ENCODE results near the gene HPDL.
"Not testable (repeated sequence)": the region's sequence is repeated elsewhere in the genome, so short reads cannot be mapped to it uniquely, and the experiment has no call there.

HPDL gene

DNA sequence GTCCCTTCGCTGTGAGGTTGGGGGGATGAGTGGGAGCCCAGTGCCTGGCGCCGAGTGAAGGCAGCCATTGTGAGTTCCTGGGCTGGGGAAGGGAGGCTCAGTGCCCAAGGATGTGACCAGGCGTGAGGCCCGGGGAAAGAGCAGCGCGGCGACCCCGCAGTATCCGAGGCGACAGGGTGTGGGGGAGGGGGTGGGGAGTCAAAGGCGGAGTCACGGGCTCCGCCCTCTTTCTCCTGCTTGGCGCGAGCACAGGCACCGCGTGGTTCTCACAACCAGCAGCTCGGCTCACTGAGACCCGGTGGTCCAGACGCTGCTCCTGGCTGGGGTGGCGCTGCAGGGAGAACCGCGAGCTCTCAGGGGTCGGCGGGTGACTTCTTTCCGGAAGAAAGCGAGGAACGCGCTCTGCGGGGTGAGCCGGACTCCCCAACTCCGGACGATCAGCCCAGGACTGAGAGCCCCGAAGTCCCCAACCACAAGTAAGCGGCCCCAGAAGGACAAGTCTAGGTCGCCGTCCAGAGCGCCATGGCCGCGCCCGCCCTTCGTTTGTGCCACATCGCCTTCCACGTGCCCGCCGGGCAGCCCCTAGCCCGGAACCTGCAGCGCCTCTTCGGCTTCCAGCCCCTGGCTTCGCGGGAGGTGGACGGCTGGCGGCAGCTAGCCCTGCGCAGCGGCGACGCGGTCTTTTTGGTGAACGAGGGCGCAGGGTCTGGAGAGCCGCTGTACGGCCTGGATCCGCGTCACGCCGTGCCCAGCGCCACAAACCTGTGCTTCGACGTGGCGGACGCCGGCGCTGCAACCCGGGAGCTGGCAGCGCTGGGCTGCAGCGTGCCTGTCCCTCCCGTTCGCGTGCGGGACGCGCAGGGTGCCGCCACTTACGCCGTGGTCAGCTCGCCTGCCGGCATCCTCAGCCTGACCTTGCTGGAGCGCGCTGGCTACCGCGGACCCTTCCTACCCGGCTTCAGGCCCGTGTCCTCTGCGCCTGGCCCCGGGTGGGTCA lies at the start of gene HPDL:
Gene HPDL (plus strand): TSS at position 269 of the 997 bp plus-strand sequence. CDS start 254 bp downstream, at position 523.
- FAIRE-seq: no peak
- no peak for DNase-seq (ENCODE audit: low spot score)

DNA sequence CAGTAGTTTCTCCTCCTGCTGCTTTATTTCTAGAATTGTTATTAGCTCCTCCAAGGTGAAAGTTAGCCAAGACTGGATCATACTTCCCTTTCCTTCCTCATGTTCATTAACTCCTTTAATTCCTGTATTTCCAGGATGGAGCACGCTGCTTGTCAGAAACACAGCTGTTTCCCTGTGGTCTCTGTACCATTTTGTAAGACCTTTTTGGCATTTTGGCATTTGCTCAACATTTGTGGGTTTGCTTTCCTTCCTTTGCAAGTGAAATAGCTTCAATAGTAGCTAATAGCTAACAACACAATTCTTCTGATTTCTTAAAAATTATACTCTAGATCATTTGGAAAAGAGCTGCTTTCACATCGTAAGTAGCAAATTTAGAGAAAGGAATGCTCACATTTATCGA lies 44.3 kb upstream of the HPDL start:
- FAIRE-seq (no peak), DNase-seq (ENCODE audit: low spot score) (no peak)

DNA sequence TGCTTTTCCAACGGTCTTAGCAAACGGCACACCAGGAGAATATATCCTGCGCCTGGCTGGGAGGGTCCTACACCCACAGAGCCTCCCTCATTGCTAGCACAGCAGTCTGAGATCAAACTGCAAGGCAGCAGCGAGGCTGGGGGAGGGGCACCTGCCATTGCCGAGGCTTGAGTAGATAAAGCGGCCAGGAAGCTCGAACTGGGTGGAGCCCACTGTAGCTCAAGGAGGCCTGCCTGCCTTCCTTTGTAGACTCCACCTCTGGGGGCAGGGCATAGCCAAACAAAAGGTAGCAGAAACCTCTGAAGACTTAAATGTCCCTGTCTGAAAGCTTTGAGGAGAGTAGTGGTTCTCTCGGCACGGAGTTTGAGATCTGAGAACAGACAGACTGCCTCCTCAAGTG lies 41.8 kb upstream of the HPDL start:
- DNase-seq (ENCODE audit: low spot score); FAIRE-seq: not testable (repeated sequence)

DNA sequence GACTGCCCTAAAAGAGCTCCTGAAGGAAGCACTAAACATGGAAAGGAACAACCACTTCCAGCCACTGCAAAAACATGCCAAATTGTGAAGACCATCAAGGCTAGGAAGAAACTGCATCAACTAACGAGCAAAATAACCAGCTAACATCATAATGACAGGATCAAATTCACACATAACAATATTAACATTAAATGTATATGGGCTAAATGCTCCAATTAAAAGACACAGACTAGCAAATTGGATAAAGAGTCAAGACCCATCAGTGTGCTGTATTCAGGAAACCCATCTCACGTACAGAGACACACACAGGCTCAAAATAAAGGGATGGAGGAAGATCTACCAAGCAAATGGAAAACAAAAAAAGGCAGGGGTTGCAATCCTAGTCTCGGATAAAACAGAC lies 40.2 kb upstream of the HPDL start:
- FAIRE-seq; DNase-seq (ENCODE audit: low spot score): not testable (repeated sequence)

DNA sequence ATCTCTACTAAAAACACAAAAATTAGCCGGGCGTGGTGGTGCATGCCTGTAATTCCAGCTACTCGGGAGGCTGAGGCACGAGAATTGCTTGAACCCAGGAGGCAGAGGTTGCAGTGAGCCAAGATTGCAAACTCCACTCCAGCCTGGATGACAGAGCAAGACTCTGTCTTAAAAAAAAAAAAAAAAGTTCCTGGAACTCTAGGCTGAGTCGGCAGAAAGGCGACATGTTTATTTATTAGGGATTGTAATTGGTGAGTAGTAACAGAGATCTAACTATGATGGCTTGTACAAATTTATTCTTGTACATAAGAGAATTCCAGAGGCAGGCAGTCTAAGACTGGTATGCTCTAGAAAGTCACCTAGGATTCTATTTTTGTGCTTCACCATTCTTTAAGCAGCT lies 35.7 kb upstream of the HPDL start:
- not testable (repeated sequence) for DNase-seq (ENCODE audit: low spot score); FAIRE-seq

DNA sequence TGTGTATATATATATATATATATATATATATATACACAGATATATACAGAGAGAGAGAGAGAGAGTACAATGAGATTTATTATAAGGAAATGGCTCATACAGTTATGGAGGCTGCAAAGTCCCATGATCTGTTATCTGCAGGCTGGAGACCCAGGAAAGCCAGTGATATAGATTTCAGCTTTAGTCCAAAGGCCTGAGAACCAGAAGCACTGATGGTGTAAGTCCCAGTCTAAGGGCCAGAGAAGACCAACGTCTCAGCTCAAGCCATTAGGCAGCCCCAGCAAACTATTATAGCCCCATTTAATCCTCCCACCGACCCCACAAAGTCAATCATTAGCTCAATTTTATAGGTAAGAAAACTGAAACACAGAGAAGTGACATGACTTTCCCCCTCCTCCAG lies 35.0 kb upstream of the HPDL start:
- no peak for DNase-seq (ENCODE audit: low spot score)
- FAIRE-seq: no peak

DNA sequence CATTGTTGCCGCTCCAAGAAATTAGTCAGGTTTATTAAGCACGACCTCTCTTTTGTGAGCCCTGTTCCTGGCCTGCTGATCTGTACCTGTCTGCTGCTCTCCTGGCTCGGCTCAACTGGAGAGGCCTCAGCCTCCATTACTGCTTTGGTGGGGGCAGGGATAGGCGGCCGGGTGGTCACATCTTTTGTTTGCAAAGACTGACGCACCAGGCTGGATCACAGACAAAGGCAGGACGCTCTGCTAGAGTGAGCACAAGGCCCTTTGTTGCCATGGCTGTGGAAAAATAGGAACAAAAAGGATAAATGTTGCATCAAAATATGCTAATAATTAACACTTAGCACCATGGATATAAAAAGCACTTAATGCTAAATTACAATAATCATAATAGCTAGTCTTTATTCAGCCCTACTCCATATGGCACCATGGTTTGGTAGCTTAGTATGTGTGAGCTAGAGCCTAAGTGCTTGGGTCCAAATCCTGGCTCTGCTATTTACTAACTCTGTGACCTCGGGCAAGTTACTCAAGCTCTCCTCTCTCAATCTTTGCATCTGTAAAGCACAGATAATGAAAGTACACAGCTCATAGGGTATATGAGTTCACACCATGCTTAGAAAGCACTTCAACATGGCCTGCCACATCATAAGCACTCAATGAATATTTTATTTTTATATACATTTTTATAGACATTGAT lies 28.9 kb upstream of the HPDL start:
- no peak for FAIRE-seq
- no peak for DNase-seq (ENCODE audit: low spot score)

DNA sequence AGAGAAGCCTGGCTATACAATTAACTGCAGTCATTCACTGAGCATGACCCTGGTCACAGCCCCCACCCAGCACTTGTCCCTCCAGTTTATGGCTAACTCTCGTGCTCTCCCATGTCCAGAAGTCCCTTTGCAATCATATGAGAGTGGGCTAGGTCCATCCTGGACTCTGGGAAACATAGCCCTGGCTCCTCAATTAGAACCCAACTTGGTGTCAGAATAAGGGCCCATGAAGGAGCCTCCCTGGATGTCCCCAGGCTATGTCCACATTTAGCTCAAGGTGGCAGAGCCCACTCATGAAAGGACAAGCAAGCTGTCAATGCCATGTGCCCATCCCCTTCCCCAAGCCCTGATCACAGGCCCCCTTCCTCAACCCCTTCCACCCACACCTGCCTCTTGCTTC lies 27.4 kb upstream of the HPDL start:
- no peak for DNase-seq (ENCODE audit: low spot score)
- no peak for FAIRE-seq

DNA sequence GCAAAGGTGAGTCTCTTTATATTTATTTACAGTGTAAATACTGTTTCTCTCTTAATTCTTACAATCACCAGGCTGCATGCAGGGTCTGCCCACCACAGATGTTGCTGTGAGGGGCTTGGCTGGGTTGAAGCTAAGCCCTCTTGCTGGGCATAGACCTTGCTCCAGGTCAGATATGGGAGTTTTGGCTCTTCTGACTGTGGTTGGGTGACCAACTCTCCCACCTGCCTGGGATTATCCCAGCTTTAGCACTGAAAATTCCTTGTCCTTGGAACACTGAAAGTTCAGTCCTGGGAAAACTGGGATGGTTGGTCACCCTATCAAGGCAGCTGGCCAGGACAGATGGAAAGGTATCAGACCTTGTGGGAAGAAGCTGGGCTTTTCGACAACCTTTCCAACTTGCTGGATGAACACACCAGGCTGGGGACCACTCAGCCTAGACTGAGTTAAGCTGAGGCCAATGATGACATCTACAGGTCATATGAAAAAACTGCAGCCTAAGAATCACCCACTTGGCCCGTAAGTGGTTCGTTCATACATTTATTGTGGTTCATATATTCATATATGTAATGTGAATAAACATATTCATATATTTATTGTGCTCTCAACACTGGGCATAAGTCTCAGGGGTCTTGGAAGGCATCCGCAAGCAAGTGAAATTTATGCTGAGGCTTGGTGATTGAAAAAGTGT lies 26.6 kb upstream of the HPDL start:
- DNase-seq (ENCODE audit: low spot score): peak; percentile 74
- peak; percentile 82 for FAIRE-seq

DNA sequence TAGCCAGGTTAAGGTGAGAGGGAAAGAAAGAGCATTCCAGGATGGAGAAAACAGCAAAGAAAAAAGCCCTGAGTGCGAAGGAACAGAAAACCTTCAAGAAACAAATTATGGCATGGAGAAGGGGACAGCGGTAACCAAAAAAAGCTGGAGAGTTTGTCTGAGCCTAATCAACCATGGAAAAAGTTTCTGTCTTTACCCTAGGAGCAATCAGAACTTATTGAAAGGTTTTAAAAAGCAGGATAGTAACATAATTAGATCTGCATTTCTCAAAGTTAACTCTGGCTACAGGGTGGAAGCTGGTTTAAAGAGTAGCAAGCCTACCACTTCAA lies 26.1 kb upstream of the HPDL start:
- FAIRE-seq: no peak
- no peak for DNase-seq (ENCODE audit: low spot score)

DNA sequence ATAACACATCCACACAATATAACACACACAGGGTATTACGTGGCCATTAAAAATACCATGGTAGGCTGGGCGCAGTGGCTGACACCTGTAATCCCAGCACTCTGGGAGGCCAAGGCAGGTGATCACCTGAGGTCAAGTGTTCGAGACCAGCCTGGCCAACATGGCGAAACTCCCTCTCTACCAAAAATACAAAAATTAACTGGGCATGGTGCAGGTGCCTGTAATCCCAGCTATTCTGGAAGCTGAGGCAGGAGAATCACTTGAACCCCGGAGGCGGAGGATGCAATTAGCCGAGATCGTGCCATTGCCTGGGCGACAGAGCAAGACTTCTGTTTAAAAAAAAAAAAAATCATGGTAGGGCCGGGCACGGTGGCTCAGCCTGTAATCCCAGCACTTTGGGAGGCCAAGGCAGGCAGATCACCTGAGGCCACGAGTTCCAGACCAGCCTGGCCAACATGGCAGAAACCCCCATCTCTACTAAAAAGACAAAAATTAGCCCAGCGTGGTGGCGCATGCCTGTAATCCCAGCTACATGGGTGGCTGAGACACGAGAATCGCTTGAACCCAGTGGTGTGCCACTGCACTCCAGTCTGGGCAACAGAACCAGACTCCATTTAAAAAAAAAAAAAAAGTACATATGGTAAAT lies 24.1 kb upstream of the HPDL start:
- DNase-seq (ENCODE audit: low spot score): no peak

DNA sequence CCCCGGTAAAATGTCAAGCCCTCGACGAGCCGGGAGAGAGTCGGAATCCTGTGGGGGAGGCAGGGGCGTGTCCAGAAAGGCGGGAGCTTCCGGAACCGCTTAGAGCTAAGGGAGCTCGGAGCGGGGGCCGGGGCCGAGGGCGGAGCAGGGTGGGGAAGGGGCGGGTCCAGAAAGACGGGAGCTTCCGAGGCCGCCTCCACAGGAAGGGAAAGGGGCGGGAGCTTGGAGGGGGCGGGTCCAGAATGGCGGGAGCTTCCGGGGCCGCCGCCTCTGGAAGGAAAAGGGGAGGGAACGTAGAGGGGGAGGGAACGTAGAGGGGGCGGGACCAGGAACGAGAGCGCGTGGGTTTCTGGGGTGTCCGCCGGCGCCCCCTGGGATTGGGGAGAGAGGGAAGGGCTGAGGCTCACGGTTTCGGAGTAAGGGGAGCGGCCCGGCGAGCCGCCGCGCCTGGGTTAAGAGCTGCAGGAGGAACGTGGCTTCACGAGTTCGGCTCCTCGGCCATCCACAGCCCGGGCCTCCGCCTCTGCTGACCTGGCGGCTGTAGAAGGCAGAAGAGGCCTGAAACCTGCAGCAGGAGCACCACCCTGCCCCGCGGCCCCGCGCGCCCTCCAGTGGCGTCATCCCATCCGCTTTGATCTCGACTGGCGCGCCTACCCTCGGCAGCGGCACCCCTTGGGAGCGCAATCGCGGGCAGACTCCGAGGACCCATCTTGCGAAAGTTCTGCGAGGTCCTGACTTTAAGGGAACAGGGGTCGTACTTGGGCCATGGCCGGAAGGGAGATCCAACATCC lies 23.0 kb upstream of the HPDL start:
- FAIRE-seq: peak; percentile 90

More for the DNA sequence above, 24.1 kb upstream of the HPDL start:
- no peak for FAIRE-seq

DNA sequence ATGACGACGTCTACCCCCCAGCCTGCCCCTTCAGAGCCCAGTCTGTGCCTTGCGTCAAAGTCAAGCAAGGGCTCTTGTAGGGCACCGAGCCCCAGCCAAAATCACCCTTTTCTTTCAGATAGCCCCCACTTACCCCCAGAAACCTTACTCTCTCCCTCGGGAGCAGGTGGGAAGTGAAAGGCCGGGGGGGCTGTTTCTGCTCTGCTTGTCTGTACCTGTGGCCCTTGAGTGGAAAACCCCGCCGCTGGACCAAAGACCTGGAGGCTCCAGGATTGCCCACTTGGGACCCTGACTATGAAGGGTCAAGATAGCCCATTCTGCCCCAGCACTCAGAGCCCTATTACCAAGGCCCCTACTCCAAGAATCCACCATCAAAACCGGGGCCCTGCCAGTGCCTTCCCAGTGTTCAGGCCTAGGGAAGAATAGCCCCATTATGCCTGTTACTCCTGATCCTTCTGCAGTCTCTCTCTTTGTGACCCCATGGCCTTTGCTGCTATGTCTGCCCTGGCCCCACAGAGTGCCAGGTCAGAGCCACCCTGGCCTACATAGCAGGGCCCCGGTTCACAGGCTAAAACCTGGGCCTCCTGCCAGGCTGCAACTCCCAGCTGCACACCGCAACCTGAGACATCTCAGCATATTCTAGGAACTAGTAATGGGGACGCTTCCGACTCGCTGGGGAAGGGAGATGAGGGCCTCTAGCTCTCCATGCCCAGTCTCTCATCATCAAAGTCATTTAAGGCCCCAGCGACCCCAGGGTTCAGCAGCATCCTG lies 22.2 kb upstream of the HPDL start:
- DNase-seq (ENCODE audit: low spot score) (peak; percentile 54), FAIRE-seq (no peak)

More for the DNA sequence above, 23.0 kb upstream of the HPDL start:
- peak; percentile 100 for DNase-seq (ENCODE audit: low spot score)

DNA sequence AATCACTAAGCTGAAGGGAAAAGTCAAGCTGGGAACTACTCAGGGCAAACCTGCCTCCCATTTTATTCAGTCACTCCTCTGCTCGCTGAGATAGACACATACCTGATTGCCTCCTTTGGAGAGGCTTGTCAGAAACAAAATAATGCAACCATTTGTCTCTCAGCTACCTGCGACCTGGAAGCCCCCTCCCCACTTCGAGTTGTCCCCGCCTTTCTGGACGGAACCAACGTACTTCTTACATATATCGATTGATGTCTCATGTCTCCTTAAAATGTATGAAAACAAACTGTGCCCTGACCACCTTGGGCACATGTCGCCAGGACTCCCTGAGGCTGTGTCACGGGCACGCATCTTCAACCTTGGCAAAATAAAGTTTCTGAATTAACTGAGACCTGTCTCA lies 21.5 kb upstream of the HPDL start:
- no peak for DNase-seq (ENCODE audit: low spot score)
- no peak for FAIRE-seq

DNA sequence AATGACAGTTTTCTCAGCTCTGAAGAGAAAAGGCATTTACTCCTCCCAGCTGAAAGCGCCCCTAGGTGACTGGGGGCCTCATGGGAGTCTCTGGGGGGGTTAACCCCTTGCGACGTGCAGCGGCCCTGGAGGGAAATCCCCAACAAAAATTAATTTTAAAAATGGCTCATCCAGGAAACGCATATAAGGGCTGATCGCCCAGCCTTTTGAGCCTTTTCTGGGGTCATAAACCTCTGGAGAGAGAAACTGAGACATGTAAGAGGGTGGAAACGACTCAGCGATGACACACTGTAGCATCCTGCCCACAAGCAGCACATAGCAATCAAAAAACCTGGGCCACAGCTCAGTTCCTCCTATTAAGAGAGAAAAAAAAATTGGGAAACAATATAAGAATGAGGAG lies 20.4 kb upstream of the HPDL start:
- no peak for DNase-seq (ENCODE audit: low spot score)

DNA sequence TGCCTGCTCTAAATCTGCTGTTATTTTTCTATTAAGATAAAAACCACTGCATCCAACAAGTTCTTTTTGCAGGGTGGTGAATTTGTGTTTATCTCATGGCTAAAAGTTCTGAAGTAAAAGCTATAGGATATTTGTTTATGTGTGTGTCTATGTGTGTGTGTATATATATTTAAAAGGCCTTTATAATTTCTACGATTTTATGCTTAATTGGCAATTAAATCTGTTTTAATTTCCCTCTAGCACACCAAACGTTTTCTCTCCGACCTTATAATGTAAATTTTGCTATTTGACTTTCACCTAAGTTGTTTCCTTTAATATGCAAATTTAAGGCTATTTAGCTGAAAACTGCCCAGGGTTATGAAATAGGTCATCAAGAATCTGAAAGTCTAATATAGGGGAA lies 19.8 kb upstream of the HPDL start:
- no peak for FAIRE-seq
- DNase-seq (ENCODE audit: low spot score): no peak

More for the DNA sequence above, 20.4 kb upstream of the HPDL start:
- FAIRE-seq: no peak

DNA sequence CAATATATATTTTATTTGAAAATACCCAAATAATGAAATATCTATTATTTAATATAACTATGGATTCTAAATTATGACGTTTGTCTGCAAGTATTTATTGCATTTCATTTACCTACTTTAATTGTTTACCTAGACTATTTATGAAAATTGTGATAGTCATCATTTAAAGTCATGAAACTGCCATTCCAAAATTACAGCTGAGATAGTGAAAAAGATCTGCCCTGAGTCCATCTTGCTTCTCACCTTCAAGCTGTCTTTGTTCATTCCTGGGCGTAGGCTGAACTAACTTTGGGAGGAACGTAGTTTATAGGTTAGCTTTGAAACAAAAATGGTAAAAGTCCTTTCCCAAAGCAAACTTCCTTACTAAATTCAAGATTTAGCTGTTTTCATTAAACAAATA lies 12.4 kb upstream of the HPDL start:
- DNase-seq (ENCODE audit: low spot score) (no peak), FAIRE-seq (no peak)

DNA sequence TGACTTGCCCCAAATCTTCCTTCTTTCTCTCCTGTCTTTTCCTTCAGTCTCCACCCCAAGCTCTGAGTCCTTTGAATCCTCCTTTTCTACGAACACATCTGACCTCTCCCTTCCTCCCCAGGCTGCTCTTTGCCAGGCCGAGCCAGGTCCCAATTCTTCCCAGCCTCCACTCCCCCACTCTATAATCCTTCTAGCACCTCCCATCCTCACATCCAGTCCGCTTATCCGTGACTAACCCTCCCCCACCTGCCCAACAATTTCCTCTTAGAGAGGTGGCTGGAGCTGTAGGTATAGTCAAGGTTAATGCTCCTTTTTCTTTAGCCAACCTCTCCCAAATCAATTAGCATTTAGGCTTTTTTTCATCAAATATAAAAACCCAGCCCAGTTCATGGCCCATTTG lies 9.5 kb upstream of the HPDL start:
- DNase-seq (ENCODE audit: low spot score) (no peak), FAIRE-seq (no peak)

DNA sequence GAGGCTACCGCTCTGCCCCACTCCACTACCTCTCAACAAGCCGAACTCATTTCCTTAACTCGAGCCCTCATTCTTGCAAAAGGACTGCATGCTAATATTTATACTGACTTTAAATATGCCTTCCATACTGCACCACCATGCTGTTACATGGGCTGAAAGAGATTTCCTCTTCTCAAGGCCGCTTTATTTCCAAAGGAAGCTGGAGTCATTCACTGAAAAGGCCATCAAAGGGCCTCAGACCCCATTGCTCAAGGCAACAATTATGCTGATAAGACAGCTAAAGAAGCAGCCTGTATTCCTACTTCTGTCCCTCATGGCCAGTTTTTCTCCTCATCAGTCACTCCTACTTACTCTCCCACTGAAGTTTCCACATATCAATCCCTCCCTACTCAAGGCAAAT lies 6.9 kb upstream of the HPDL start:
- no peak for DNase-seq (ENCODE audit: low spot score)
- FAIRE-seq: no peak

DNA sequence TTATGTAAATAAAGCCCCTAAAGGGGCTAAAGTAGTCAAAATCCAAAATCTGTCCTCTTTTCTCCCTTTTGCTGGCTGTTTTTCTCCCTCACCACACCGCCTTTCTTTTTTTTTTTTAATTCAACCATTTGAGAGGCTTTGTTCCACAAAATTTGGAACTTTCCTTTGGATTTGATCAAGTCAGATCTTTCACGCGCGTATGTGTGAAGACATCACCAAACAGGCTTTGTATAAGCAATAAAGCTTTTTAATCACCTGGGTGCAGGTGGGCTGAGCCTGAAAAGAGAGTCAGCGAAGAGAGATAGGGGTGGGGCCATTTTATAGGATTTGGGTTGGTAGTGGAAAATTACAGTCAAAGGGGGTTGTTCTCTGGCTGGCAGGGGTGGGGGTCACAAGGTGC lies 5.3 kb upstream of the HPDL start:
- FAIRE-seq: no peak
- no peak for DNase-seq (ENCODE audit: low spot score)
